Fibroblast of the aortic adventitia (primary cell): ENCODE results near the gene CXCR3. TPM values are rescaled to one million over a fixed set of nuclear protein-coding genes. Genes with fewer than 3 reads are reported as not detected.

Source experiments
- DNase-seq: peaks from one replicate; pipeline ENCODE4 v3.0.0-alpha.2; 2010; ENCODE audit warnings: low read depth
- H3K4me3 ChIP-seq: 2 replicates; pipeline ENCODE4 v1.5.1; 2011; ENCODE audit warnings: low read depth, mild to moderate bottlenecking, control low read depth, low read length, moderate library complexity
- total RNA-seq: library from RNA; depleted of rRNA; stranded (reverse); fragments of >200 nt; gene quantifications from 2 replicates; pipeline ENCODE4 v1.2.3, GENCODE V29; 2012; ENCODE audit warnings: low replicate concordance
- TF ChIP-seq, protein P1 (sequence below): IDR thresholded peaks from 2 replicates; pipeline ENCODE4 v1.5.1; 2011; ENCODE audit warnings: mild to moderate bottlenecking, low read length, control low read depth, inconsistent platforms; ENCODE audit not compliant: insufficient read depth

Gene CXCR3
- total RNA-seq, 1 donor = not detected

DNA sequence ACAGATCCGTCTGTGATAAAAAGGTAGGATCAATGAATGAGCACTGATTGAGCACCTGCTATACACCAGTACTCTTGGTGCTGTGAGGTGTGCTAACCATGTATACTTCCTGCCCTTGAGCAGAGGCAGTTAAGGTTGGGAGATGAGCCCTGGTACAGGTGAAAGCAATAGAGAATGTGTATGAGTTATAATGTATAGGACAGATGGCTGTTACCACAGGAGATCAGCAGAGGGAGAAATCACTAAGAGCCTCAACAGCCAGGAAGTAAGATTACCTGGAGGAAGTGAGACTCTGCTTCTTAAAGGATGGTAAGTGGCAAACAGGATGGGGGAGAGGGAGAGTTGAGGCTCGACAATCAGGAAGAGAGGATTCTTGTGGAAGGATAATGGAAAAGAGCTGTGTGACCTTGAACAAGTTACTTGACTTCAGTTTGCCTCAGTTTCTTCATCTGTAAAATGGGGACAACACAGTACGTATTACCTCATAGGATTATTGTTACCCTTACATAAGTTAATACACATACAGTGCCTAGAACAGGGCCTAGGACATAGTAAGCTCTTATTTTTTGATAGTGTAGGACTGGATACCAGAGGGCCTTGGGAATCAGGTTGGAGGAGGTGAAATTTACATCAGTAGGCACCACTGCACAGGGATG is 9.1 kb downstream of the CXCR3 start:
- H3K4me3 ChIP-seq = no peak overlapping the region
- TF ChIP-seq, protein P1, sequence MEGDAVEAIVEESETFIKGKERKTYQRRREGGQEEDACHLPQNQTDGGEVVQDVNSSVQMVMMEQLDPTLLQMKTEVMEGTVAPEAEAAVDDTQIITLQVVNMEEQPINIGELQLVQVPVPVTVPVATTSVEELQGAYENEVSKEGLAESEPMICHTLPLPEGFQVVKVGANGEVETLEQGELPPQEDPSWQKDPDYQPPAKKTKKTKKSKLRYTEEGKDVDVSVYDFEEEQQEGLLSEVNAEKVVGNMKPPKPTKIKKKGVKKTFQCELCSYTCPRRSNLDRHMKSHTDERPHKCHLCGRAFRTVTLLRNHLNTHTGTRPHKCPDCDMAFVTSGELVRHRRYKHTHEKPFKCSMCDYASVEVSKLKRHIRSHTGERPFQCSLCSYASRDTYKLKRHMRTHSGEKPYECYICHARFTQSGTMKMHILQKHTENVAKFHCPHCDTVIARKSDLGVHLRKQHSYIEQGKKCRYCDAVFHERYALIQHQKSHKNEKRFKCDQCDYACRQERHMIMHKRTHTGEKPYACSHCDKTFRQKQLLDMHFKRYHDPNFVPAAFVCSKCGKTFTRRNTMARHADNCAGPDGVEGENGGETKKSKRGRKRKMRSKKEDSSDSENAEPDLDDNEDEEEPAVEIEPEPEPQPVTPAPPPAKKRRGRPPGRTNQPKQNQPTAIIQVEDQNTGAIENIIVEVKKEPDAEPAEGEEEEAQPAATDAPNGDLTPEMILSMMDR = no peak
- no peak for DNase-seq

DNA sequence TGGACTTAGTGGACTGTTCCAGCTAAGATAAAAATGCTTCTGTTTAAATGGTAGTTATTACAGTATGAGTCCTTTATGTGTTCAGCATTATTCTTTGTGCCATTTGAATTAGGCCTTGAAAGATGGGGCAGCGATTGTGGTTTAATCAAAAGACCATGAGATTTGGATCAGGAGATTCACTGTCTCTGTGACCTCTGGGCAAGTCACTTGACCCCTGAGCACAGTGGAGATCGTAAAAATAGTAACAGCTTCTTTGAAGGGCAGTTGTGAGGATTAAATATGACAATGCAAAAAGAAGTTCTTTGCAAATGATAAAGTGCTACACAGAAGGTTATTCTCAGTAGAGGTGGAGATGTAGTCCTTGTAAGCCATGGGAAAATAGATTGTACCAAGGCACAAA is 10.8 kb downstream of the CXCR3 start:
- no peak for DNase-seq
- TF ChIP-seq, protein P1 = no peak
- H3K4me3 ChIP-seq = no peak overlapping the region

DNA sequence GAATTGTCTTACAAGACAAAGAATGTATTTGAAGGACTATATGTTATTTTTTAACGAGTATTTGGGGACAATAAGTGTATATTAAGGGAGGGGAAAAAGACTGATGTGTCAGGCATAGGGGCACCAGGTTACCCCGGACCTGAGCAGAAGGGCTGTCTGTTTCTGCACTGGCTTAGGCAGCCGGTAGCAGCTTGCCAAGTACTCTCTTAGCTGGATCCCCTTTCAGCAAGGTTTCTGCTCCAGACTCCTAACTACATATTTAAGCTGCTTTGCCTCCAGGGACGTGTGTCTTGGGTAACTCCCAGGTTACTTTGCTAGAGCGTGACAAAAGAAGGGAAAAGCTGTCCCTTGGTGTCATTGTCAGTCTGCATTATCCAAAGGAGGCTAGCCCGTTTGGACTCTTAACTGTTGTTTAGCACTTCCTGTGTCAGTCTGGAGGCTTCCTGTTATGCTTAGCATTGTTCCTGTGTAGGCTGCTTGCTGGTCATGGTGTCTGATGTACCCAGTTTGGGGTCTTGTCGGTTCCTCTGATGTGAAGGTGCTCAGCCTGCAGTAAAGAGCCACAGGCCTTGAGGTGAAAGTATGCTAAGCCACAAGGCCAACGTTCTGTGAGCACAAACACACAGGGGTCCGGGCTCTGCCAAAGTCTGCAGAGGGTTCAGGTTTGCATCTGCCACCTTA is 11.6 kb downstream of the CXCR3 start:
- H3K4me3 ChIP-seq = no peak overlapping the region
- DNase-seq = no peak
- TF ChIP-seq, protein P1 = no peak

DNA sequence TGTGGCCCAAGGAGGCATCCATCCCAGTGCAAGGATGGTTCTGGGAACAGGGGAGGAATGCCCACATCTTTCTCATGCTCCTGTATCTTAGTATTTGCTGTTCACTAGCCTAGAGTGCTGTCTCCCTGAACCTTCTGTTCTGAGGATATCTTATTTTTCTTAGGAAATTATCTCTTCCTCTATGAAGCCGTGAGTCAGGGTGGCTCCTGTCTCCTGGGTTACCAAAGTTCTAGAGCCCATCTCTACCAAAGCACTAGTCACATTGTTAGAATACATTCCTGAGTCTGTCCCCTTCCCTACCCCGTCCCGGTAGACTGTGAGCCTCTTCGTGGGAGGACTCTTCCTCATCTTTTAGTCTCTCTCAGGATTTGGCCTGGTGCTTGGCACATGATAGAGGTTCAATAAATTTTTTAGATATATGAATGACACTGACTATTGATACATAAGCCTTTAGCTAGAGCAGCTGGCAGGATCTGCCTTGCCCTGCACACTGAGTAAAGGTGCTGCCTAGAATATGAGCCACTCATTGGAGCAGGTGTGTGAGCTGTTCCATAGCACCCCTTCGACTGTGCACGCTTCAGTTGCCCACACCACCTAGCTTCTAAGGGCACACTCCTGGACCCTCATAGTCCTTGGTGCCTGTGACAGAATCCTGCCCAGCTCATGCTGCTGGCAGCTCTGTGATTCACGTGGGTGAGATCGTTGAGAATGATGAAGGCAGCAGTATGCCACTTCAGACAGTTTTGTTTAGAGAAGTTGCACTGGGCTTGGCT is 13.3 kb downstream of the CXCR3 start:
- H3K4me3 ChIP-seq = no peak overlapping the region
- TF ChIP-seq, protein P1 = no peak
- DNase-seq = no peak

DNA sequence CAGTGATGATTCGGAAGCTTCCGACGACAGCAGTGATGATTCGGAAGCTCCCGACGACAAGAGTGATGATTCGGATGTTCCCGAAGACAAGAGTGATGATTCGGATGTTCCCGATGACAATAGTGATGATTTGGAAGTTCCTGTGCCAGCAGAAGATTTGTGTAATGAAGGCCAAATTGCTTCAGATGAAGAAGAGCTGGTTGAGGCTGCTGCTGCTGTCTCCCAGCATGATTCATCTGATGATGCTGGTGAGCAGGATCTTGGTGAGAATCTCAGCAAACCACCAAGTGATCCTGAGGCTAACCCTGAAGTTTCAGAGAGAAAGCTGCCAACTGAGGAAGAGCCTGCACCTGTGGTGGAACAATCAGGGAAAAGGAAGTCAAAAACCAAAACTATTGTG is 14.2 kb downstream of the CXCR3 start:
- TF ChIP-seq, protein P1 = no peak
- no peak overlapping the region for H3K4me3 ChIP-seq
- DNase-seq = no peak

DNA sequence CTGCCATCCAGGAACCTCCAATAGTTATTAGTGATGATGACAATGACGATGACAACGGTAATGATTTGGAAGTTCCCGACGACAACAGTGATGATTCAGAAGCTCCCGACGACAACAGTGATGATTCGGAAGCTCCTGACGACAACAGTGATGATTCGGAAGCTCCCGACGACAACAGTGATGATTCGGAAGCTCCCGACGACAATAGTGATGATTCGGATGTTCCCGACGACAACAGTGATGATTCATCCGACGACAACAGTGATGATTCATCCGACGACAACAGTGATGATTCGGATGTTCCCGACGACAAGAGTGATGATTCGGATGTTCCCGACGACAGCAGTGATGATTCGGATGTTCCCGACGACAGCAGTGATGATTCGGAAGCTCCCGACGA is 14.7 kb downstream of the CXCR3 start:
- TF ChIP-seq, protein P1 = no peak
- no peak for DNase-seq
- no peak overlapping the region for H3K4me3 ChIP-seq
